Prostate gland (tissue), 1 donor: ENCODE results near the gene MTERF2.

ENCODE experiments used
- POLR2A ChIP-seq: fragments of 450-650 bp; IDR thresholded peaks from one replicate; pipeline ENCODE4 v1.6.1; 2016; ENCODE audit warnings: antibody characterized with exemption, mild to moderate bottlenecking
- POLR2AphosphoS5 ChIP-seq: sonication (generic); formaldehyde crosslinking; IDR thresholded peaks from one replicate; pipeline ENCODE4 v1.6.1; 2017; ENCODE audit warnings: antibody characterized with exemption

DNA sequence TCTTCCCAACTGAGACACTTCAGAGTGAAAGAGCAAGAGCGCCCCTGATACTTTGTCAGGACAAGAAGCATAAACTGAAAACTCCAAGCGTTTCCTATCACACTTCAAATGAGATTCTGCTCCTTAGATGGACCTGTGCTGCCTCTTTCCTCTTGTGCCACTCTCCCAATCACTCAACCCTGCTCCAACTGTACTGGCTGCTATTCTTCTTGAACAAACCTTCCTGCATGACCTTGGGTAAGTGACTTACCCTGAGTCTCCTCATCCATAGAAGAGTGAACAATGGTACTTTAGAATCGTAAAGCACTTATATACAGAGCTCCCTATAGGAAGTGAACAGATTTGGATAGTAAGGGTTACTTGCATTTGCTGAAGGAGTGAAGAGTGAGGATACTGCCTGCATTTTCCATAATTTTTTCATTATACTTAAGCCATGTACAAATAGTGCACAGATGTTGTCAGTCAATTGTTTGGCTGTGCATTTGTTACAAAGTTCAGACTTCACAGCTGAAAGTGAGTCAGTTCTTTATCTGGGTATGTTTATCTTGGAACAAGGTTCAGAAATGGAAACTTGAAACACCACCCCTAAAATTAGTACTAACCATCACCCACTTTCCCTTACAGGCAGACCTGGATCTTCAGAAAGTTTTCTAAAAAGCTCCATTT is 10.8 kb downstream of the MTERF2 start:
- TF ChIP-seq POLR2AphosphoS5 (no peak), POLR2A (no peak)
